GM19328 (cell line): Measurements from ENCODE around the gene ZSCAN9.

Experiments used
- ATAC-seq: cut with Tn5 transposase; IDR thresholded peaks from one replicate; pipeline ENCODE4 v1.9.1; 2021; ENCODE audit warnings: mild to moderate bottlenecking, moderate library complexity; ENCODE audit not compliant: unreplicated experiment

ZSCAN9 gene

DNA sequence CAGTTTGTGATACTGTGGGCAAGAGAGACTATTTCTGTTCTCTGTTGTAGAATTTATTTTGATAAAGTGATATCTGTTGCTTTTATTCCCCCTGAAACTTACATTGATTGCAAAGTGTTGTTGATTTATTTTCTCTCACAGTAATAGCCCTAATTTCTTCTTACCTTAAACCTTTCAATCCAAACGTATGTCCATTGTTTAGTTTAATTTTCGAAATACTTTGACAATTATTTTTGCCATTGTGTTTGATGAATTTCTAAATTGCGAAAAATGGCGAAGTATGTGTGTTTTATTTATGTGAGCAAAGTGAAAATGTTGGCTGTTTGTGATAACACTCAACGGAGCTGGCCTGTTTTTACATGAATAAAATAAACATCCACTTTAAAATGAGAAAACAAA, 41.5 kb downstream of the ZSCAN9 start:
- ATAC-seq, result no peak

DNA sequence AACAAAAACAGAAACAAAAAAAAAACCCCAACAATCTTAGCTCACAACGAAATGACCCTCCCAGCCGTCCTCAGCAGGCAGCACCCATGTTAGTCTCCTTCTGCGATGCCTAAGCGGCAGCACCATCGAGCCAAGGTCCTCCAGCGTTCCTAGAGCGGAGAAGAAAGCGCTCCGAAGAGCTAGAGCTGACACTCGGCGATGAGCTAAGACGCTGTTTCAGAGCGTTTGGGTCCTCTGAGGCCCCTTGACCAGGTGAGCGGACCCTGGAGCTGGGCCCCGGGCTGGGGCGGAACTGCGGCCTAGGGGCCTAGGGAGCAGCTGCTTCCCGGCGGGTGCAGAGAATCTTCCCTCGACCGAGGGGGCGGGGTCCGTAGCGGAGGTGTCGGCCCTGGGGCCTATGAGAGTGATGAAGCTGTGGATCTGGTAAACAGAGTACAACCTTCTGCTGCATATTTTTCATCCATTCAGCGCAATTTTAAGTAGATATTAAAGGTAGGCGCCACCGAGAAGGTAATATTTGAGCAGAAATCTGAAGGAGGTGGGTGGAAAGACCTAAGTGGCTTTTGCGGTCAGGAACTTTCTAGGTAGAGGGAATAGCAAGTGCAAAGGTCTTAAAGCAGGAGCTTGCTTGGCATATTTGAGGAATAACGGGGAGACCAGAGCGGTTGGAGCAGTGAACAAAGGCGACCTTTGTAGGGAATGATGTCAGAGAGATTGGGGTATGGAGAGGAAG, 42.1 kb downstream of the ZSCAN9 start, which contains the start of gene ZSCAN26:
Gene ZSCAN26, plus strand, starts transcription at position 182 of the 733 bp plus-strand sequence. CDS start 4,777 bp downstream, outside the sequence.
- peak; percentile 93 for ATAC-seq

DNA sequence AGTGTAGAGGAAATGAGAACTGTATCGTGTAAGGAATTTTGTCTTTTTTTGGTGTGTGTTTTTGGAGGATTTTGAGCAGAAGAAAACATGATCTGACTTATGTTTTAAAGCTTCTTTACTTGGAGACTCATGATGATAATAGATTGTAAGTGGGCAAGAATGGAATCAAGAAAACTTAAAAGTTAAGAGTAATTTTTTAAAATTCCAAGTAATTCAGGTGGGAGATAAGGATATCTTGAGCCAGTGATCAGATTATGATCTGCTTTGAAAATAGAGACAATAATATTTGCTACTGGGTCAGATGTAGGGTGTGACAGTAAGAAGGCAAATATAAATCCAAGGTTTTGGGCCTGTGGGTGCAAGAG, 42.6 kb downstream of the ZSCAN9 start:
- ATAC-seq, result no peak

DNA sequence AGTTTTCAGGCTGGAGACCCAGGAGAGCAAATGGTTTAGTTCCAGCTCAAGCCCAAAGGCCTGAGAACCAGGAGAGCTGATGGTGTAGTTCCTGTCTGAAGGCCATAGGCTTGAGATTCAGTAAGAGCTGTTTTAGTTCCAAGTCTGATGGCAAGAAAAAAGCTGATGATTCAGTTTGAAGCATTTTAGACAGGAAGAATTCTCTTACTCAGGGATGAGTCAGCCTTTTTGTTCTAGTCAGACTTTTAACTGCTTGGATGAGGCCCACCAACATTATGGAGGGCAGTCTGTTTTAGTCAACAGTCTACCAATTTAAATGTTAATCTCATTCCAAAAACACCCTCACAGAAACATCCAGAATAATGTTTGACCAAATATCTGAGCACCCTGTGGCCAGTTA, 44.4 kb downstream of the ZSCAN9 start:
- no peak for ATAC-seq

DNA sequence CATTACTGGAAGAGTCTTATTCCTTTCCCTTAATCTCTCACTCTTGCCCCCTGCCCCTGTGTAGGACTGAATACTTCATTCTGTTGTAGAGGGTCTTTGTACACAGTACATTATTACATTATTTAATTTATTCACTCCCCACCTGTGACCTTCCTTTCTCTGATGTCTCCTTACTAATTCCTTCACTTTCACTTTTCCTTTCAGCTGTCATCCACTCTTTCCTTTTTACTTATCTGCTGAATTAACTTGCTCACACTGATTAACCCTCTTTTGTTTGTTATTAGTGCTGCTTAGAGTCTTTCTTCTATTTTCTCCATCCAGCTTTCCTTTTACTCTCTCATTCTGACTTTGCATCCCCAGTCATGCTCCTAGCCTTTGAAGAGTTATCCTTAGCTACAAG, 49.8 kb downstream of the ZSCAN9 start:
- ATAC-seq, result no peak

DNA sequence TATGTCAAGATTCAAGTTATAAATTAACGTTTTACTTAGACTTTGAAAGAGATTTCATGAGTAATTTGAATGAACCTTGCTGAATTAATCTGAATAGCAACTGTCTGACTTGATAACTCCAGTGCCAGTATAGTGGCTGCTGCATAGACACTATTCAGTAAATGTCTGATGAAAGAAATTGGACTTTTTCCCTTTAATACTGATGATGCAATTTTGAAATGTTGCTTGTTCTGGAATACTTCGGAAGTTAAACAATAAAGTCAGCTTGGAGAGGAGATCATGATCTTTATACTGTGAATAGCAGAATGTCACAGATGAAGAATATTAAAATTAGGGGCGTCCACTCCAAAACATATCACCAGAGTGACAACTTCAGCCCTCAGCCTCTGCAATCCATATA, 52.7 kb downstream of the ZSCAN9 start:
- no peak for ATAC-seq

DNA sequence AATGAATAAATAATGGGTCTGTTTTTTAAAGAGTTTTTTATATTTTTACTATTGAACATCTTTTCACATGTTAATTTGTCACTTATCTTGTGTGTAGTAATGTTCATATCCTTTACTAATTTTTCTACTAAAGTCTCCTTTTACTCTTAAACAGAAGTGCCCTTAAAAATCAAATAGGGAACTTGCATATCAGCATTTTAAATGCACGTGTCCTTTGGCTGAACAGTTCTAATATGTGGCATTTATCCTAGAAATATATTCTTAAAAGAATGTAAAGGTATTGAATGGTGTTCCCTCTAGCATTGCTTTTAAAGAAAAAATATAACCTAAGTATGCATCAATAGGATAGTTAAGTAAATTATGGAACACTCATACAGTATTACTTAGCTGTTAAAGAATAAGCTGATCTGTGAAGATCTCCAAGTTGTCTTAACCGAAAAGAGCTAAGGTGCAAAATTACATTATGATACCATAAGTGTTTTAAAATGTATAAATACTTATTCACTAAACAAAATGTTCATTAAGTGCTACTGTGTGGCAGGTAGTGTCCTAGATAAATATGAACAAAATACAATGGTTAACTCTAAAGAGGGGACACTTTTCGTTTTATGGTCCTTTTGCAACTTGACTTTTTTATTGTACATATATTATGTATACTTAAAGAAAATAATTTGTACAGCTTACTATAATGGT, 55.7 kb downstream of the ZSCAN9 start:
- ATAC-seq, result no peak

DNA sequence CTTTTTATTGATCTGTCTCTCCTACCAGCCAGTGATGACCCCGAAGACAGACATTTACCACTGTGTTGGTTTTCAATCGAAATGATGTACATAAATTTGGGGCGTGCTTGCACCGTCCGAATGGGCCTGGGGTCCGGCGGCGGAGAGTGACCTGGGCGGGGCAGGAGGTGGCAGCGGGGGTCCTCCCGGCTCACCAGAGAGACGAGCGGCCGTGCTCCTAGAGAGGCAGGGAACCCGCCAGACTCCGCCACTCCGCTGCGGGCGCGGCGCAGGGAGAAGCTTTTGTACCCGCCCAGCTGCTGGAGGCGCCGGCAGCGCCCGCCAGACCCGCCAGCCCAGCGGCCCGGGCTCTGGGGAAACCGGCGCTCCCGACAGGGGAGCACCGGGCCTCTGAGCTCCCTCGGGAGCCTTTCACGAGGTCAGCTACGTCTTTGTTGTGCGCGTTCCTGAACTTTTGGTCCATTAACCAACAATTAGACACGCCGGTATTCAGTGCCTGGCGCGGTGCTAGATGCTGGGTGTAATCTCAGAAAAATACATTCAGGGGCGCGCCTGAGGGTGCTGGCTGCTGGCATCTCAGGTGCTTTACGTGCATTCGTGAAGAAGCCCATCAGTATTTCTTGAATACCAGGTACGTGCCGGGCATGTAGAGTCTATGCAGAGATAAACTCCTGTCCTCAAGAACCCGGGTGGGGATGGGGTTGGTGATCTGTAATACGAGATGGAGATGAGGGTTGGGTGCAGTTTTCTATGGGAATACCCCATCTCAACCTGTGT, 56.4 kb downstream of the ZSCAN9 start, which contains the start of gene PGBD1:
Gene PGBD1, plus strand, starts transcription at position 285 of the 777 bp plus-strand sequence. CDS start 2,242 bp downstream, outside the sequence.
- peak; percentile 94 for ATAC-seq

DNA sequence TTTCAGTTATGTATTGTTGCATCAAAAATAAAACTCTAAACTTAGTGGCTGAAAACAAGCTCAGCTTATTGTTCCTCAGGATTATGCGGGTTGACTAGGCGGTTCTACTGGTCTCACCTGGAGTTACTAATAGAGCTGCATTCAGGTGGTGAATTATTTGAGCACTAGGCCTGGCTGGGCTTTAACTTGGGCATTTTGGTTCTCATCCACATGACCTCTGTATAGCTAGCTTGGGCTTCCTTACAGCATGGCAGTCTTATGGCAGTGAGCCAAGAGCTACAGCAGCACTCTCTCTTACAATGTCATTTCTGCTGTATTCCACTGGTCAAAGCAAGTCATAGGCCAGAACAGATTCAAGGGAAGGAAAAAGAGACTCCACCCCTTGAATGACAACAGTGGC, 57.9 kb downstream of the ZSCAN9 start:
- no peak for ATAC-seq
